Measurements from ENCODE around the gene METTL2B. TPM values are rescaled to one million over a fixed set of nuclear protein-coding genes. Genes with fewer than 3 reads are reported as not detected.

Gene METTL2B, protein sequence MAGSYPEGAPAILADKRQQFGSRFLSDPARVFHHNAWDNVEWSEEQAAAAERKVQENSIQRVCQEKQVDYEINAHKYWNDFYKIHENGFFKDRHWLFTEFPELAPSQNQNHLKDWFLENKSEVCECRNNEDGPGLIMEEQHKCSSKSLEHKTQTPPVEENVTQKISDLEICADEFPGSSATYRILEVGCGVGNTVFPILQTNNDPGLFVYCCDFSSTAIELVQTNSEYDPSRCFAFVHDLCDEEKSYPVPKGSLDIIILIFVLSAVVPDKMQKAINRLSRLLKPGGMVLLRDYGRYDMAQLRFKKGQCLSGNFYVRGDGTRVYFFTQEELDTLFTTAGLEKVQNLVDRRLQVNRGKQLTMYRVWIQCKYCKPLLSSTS
- total RNA-seq (2022; extraction: Qiagen RNA extraction), result 22.2 to 24.1 TPM (median 23.0 TPM) in 5 replicates

DNA sequence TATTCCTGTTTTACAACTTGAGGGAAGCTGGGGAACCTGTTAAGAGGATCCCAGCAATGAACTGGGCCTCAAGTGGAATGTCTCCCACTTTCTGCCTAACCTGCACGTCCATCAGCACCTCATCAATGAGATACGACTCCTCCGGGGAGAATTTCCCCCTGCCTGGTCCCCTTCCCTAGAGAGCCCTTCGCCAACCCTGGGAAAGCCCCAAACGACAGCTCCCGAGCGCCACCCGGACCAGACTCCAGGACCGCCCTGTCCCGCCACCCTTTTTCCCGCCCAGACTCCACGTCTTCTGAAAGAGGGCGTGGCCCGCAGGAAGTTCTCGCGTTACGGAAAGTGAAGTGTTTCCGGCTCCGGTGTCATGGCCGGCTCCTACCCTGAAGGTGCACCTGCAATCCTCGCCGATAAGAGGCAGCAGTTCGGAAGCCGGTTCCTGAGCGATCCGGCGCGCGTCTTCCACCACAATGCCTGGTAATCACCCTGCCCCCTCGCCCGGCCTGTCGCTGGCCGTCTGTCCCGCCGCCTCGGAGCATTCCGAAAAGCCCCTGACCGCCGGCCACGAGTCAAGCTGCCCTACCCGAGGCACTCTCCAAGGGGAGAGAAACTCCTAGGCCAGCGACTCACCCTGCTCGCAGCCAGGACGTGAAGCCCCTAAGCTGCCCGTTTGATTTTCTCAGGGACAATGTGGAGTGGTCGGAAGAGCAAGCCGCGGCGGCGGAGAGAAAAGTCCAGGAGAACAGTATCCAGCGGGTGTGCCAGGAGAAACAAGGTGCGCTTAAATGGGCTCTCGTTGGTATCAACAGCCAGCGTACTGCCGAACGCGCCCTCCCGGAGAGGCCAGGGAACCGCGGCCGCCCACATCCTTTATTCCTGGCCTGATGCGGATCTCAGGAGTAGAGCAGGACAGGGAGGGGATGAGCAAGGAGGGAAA, at the start of gene METTL2B:
Gene METTL2B, plus strand, starts transcription at position 347 of the 934 bp plus-strand sequence. Its CDS starts 18 bp downstream, at position 365.

DNA sequence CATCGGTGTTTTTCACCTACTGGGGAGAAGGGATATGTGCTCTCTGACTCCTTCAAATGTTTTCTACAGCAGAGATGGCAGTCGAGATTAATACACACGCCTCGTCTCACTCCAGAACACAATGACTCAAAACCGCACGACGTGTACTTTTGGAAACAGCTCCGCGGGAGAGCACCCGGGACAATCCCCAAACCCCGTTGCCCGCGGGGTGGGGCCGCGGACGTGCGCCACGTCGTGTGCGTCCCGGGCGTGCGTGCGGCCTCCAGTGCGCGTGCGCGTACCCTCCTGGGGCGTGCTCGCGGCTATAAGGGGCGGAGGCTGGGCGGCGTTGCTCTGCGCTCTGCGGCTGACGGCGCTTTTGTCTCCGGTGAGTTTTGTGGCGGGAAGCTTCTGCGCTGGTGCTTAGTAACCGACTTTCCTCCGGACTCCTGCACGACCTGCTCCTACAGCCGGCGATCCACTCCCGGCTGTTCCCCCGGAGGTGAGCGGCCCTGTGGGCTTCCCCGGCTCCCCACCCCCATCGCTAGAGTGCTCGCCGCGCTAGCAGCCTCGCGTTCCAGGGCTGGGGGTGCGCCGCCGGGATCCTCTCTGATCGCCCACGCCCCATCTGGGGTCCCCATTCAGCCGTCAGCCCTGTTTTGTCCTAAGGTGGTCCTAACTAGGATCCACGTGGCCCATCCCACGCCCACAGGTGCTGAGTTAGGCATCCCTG, 20.8 kb upstream of the METTL2B start, which contains the start of gene HILPDA:
Gene HILPDA, plus strand, starts transcription at position 336 of the 712 bp plus-strand sequence. CDS start 1,391 bp downstream, outside the sequence.

Other genes starting within 250 kb of the METTL2B start
- not detected in 5 replicates for gene LEP, start 235.5 kb upstream of the METTL2B start, total RNA-seq (2022; extraction: Qiagen RNA extraction)
- 49.9 to 57.3 TPM (median 55.4 TPM) in 5 replicates for gene RBM28, start 132.8 kb upstream of the METTL2B start, total RNA-seq (2022; extraction: Qiagen RNA extraction)
- 0.37 to 0.42 TPM (median 0.40 TPM) in 4 of 5 replicates, not detected in the other for gene PRRT4, start 115.1 kb upstream of the METTL2B start, total RNA-seq (2022; extraction: Qiagen RNA extraction)
- 103 to 134 TPM (median 125 TPM) in 5 replicates for gene IMPDH1, start 66.8 kb upstream of the METTL2B start, total RNA-seq (2022; extraction: Qiagen RNA extraction)
- gene HILPDA, start 20.9 kb upstream of the METTL2B start, total RNA-seq (2022; extraction: Qiagen RNA extraction), result 23.1 to 28.0 TPM (median 24.4 TPM) in 5 replicates
- 0.26 to 1.1 TPM (median 0.34 TPM) in 5 replicates for gene GARIN1A, start 195.5 kb downstream of the METTL2B start, total RNA-seq (2022; extraction: Qiagen RNA extraction)